Measurements from ENCODE around the gene RNF121. TPM values are rescaled to one million over a fixed set of nuclear protein-coding genes. Genes with fewer than 3 reads are reported as not detected.

The RNF121 gene
- total RNA-seq, 4 donors from 2014 or later = 43.7 to 83.9 (median 52.4) TPM

DNA sequence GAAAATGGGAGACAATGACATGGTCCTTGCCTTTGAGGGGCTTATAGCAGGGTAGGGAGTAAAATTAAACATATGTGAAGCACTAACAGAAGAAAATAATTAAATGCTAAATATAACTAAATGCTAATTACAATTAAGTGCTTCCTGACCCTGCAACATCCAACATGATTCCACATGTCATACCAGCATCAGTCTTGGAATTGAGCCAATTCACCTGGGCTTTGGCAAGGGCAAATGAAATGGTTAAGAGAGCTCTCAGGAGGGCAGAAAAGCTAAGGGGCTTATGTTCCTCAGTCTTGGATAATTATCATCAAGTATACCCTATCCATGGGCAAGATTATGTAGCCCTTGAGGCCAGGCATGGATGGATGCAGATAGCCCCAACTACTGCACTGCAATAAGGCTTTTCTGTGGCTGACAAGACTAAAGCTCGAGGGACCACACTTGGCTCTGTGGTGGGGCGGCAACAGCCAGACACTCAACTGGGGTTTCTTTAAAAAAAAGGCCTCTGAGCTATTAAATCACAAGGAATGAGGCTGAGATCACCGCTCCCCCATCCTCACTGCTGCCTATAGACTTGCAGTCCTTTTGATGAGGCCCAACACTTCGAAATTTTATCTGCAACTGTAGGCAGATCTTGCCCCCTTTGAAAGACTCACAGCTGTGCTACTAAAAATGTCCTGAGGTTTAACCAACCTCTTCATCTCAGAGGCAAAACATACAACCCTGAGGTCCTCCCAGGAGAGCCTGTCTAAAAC lies 108.9 kb downstream of the RNF121 start:
- Histone ChIP-seq H3K4me3 (peak overlapping the region in 2 of 4 donors; percentile 57 to 65), H3K4me1 (peaks cover 0 to 53% (median 24%) of the 10 kb centered on the region in 4 donors)
- DNase-seq = no peak

DNA sequence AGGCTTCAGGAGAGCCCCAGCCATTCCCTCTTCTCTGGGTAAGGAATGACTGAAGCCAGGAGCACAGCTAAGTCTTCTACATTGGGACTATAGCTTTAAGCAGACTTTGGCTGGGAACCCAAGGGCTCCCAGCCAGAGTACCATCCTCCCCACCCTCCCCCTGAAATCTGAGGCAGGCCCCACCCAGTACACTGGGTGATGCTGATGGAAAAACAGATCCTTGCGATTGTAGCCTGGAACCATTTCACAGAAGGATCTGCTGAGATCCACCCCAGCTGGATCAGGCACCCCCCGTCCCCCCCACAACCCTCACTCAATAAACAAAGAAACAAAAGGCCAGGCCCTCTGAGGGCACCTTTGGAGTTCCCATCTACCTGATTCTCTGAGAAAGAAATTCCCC lies 109.6 kb downstream of the RNF121 start:
- Histone ChIP-seq H3K27ac (peak overlapping the region; percentile 90 to 96 (median 90)), H3K36me3 (peaks cover 0 to 26% (median 0%) of the 10 kb centered on the region in 3 donors), H3K27me3 (no peaks in the 10 kb centered on the region), H3K9me3 (no peaks in the 10 kb centered on the region), H3K4me3 (peak overlapping the region; percentile 41 to 65 (median 59)), H3K4me1 (peaks cover 0 to 50% (median 25%) of the 10 kb centered on the region in 4 donors)
- peak in 2 of 3 donors; percentile 54 for DNase-seq
- TF ChIP-seq, protein P1, sequence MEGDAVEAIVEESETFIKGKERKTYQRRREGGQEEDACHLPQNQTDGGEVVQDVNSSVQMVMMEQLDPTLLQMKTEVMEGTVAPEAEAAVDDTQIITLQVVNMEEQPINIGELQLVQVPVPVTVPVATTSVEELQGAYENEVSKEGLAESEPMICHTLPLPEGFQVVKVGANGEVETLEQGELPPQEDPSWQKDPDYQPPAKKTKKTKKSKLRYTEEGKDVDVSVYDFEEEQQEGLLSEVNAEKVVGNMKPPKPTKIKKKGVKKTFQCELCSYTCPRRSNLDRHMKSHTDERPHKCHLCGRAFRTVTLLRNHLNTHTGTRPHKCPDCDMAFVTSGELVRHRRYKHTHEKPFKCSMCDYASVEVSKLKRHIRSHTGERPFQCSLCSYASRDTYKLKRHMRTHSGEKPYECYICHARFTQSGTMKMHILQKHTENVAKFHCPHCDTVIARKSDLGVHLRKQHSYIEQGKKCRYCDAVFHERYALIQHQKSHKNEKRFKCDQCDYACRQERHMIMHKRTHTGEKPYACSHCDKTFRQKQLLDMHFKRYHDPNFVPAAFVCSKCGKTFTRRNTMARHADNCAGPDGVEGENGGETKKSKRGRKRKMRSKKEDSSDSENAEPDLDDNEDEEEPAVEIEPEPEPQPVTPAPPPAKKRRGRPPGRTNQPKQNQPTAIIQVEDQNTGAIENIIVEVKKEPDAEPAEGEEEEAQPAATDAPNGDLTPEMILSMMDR (IDR thresholded peaks at IDR 0.05) = no peak
- peak in 1 of 2 donors; percentile 23 for TF ChIP-seq POLR2A (IDR thresholded peaks at IDR 0.05)

More for the DNA sequence above, 108.9 kb downstream of the RNF121 start:
- Histone ChIP-seq H3K36me3 (peaks cover 0 to 33% (median 0%) of the 10 kb centered on the region in 3 donors), H3K9me3 (no peaks in the 10 kb centered on the region), H3K27ac (peak overlapping the region; percentile 90 to 96 (median 90)), H3K27me3 (no peaks in the 10 kb centered on the region)
- no peak for TF ChIP-seq POLR2A (IDR thresholded peaks at IDR 0.05)
- TF ChIP-seq, protein P1 (IDR thresholded peaks at IDR 0.05) = no peak

DNA sequence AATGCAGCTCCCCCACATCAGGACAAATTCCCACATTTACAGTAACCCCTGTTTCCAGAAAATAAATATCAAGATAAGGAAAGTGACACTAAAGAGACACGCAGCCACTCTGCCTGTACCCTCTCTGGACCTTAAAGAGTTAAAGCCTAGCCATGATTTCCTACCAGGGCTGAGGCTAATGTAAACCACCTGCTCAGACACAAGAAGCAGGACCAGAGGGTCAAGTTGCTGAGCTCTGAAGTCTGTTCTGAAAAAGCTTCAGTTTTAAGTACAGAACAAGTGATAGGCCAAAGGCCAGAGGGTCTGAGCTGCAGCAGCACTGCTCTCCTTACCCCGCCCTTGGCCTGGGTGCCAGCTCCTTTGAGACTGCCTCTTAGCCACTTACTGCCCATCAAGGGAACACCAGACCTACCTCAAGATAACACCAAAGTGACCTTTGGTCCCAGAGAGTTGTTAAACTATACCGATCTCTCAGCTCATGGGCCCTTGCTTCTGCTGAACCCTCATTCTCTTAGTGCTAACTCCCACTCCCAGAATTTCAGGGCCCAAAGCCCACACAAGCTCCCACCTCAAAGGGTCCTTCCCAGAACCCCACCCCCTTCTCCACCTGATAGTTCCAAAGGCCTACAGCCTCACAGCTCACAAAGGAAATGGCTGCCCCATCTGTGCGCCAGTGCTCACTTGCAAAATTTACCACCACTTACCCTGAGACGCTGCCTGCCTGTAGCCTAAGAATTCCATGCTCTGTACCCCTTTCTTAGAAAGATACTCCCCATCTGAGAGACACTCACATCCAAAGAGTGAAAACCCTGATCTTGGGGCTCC lies 110.4 kb downstream of the RNF121 start:
- Histone ChIP-seq H3K36me3 (peaks cover 0 to 19% (median 0%) of the 10 kb centered on the region in 3 donors), H3K27me3 (no peaks in the 10 kb centered on the region), H3K27ac (peak overlapping the region; percentile 90 to 96 (median 90)), H3K4me1 (peaks cover 0 to 45% (median 25%) of the 10 kb centered on the region in 4 donors), H3K4me3 (peak overlapping the region; percentile 41 to 65 (median 59)), H3K9me3 (no peaks in the 10 kb centered on the region)
- TF ChIP-seq, protein P1 (IDR thresholded peaks at IDR 0.05) = no peak
- peak in 1 of 2 donors; percentile 55 for TF ChIP-seq POLR2A (IDR thresholded peaks at IDR 0.05)
- DNase-seq = peak in 2 of 3 donors; percentile 83 to 87

DNA sequence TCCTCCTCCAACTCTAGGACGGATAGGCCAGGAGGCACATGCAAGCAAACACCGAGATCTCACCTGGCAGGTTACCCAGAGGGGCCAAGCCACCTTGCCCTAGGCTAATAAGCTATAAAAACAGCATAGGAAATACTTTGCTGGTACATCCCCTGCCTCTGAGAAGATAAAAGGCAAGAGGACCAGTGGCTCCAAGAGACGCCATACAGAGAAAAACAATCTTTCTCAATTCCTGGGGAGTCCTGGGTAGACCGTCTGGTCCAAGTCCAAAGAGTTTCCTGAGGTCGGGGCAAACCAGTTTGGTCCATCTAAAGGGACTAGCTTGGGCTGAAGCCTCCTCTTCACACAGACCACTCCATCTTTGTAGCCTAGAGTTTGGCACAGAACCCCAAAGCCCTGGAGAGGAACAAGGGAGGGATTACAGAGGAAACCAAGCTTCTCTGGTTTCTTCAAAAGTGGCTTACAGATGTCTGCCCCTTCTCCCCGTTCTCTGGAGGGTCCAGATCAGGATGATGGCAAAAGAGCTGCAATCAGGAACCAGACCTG lies 111.1 kb downstream of the RNF121 start:
- peaks cover 0 to 45% (median 25%) of the 10 kb centered on the region in 4 donors for H3K4me1 ChIP-seq
- no peak for TF ChIP-seq POLR2A (IDR thresholded peaks at IDR 0.05)
- TF ChIP-seq, protein P1 (IDR thresholded peaks at IDR 0.05) = no peak
- peaks cover 0 to 12% (median 0%) of the 10 kb centered on the region in 3 donors for H3K36me3 ChIP-seq
- H3K9me3 ChIP-seq = no peaks in the 10 kb centered on the region
- peak overlapping the region; percentile 41 to 65 (median 59) for H3K4me3 ChIP-seq
- no peaks in the 10 kb centered on the region for H3K27me3 ChIP-seq
- H3K27ac ChIP-seq = peak overlapping the region; percentile 90 to 96 (median 90)
- DNase-seq = peak in 2 of 3 donors; percentile 47 to 49
